ENCODE results near the gene GBA2.

GBA2 gene

DNA sequence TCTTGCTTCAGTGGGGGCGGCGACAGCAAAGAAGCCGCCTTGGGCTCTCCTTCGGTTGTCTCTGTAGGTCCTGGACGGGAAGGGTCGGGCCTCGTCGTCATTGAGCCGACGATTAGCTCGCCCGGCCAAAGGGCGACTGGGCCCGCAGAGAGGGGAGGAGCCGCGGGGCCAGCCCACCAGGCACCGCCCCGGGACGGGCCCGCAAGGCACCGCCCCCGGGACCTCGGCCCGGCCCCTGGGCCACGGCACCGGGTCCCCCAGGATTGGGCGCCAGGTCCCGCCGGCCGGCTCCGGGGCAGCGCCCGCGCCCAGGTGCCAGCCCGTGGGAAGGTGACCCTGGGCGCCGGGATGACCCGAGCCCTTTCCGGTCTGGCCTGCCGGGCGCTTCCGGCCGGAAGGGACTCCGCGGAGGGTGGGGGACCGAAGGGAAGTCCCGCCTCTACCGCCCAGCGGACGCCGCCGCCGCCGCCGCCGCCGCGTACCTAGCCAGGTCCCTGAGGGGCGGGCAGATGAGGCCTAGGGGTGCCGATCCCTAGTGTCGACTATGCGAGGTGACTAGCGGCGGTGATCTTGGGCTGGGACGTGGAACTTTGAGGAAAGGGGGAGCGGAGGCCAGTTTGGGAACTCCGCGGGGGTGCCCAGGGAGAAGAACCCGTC, at the start of gene GBA2, which contains the start of gene RGP1:
TSS of gene GBA2 (minus strand) at position 371 of the 657 bp plus-strand sequence. CDS start 524 bp downstream, outside the sequence.
TSS of gene RGP1 (plus strand) at position 430 of the 657 bp plus-strand sequence. CDS start 469 bp downstream, outside the sequence.
- Histone ChIP-seq H3K27ac (ENCODE audit: low read depth, low read length) (peak within 1 kb of the TSS; percentile 80), H3K9ac (ENCODE audit: low read length) (peak within 1 kb of the TSS; percentile 90), H3K27me3 (ENCODE audit: control insufficient read depth, insufficient read depth, low read length) (no peaks in the 10 kb centered on the region), H3K36me3 (ENCODE audit: control insufficient read depth, insufficient read depth, low read length) (peaks cover 37% of the 10 kb centered on the region), H3K4me1 (ENCODE audit: control insufficient read depth, insufficient read depth, low read length) (peaks cover 22% of the 10 kb centered on the region), H3K4me3 (ENCODE audit: low read length) (peak within 1 kb of the TSS; percentile 84)

DNA sequence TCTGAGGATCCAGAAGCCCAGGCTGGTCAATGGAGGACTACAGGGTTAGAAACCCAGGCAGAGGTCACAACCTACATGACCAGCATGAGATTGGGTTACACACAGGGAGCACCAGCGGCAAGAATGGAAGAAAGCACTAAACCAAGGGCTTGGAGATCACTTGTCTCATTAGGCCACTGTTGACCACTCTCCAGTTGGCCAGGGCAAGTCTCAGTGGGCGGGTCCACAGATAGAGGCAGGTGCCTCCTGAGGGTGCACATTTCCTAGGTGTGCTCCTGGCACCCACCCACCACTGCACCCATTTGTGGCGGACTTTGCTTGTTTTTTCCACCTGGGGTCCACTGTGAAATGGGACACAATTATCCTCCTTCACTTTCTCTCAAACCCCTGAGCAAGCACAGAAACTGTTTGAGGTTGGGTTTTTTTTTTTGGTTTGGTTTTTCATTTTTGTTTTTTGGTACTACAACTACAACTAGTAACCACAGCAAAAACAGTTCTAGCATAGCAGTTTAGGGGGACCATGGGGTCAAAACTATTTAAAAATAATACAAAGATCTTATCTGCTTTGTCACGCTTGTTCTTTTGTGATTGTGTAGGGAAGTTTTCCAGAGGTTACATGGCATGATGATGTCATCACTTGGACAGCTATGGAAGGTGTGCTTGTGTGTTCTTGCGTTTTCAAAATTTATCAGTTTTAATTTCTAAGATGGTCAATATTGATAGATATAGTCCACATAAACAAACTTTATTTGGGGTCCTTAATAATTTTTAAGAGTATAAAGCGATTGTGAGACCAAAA, 48.5 kb upstream of the GBA2 start:
- Histone ChIP-seq H3K36me3 (ENCODE audit: control insufficient read depth, insufficient read depth, low read length) (peaks cover 15% of the 10 kb centered on the region), H3K27ac (ENCODE audit: low read depth, low read length) (no peak overlapping the region), H3K4me1 (ENCODE audit: control insufficient read depth, insufficient read depth, low read length) (peaks cover 10% of the 10 kb centered on the region), H3K4me3 (ENCODE audit: low read length) (no peak overlapping the region), H3K27me3 (ENCODE audit: control insufficient read depth, insufficient read depth, low read length) (no peaks in the 10 kb centered on the region), H3K9ac (ENCODE audit: low read length) (no peak overlapping the region)

DNA sequence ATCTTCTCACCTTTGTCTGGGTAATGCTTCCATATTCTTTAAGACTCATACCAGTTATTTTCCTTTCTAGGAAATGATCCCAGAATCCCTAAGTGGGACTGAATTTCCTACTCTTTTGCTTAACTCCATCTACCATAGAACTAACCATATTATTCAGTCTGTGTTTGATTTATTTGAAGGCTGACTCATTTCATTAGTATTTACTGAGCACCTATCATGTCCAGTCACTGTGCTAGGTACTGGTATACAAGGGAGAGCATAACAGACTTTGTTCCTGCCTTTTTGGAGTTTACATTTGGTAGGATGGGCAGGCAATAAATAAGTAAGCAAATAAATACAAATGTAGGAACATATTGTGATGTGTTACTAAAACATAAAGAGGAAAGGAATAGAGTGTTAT, 46.7 kb upstream of the GBA2 start:
- H3K27ac ChIP-seq (ENCODE audit: low read depth, low read length) = no peak overlapping the region
- peaks cover 6% of the 10 kb centered on the region for H3K36me3 ChIP-seq (ENCODE audit: control insufficient read depth, insufficient read depth, low read length)
- H3K9ac ChIP-seq (ENCODE audit: low read length) = no peak overlapping the region
- H3K4me1 ChIP-seq (ENCODE audit: control insufficient read depth, insufficient read depth, low read length) = peaks cover 13% of the 10 kb centered on the region
- H3K27me3 ChIP-seq (ENCODE audit: control insufficient read depth, insufficient read depth, low read length) = no peaks in the 10 kb centered on the region
- no peak overlapping the region for H3K4me3 ChIP-seq (ENCODE audit: low read length)

GRCh38 chr9:35793461-35793860, 44.4 kb upstream of the GBA2 start:
- no peak overlapping the region for H3K4me3 ChIP-seq (ENCODE audit: low read length)
- no peak overlapping the region for H3K27ac ChIP-seq (ENCODE audit: low read depth, low read length)
- H3K4me1 ChIP-seq (ENCODE audit: control insufficient read depth, insufficient read depth, low read length) = peaks cover 15% of the 10 kb centered on the region
- H3K9ac ChIP-seq (ENCODE audit: low read length) = no peak overlapping the region
- peaks cover 3% of the 10 kb centered on the region for H3K36me3 ChIP-seq (ENCODE audit: control insufficient read depth, insufficient read depth, low read length)
- no peaks in the 10 kb centered on the region for H3K27me3 ChIP-seq (ENCODE audit: control insufficient read depth, insufficient read depth, low read length)

- peaks cover 3% of the 10 kb centered on the region for H3K36me3 ChIP-seq (ENCODE audit: control insufficient read depth, insufficient read depth, low read length)
- no peak overlapping the region for H3K9ac ChIP-seq (ENCODE audit: low read length)
- H3K27me3 ChIP-seq (ENCODE audit: control insufficient read depth, insufficient read depth, low read length) = no peaks in the 10 kb centered on the region
- H3K27ac ChIP-seq (ENCODE audit: low read depth, low read length) = no peak overlapping the region
- peaks cover 15% of the 10 kb centered on the region for H3K4me1 ChIP-seq (ENCODE audit: control insufficient read depth, insufficient read depth, low read length)
- H3K4me3 ChIP-seq (ENCODE audit: low read length) = peak overlapping the region; percentile 52
Observed at GRCh38 chr9:35792826-35793225, 43.8 kb upstream of the GBA2 start.

DNA sequence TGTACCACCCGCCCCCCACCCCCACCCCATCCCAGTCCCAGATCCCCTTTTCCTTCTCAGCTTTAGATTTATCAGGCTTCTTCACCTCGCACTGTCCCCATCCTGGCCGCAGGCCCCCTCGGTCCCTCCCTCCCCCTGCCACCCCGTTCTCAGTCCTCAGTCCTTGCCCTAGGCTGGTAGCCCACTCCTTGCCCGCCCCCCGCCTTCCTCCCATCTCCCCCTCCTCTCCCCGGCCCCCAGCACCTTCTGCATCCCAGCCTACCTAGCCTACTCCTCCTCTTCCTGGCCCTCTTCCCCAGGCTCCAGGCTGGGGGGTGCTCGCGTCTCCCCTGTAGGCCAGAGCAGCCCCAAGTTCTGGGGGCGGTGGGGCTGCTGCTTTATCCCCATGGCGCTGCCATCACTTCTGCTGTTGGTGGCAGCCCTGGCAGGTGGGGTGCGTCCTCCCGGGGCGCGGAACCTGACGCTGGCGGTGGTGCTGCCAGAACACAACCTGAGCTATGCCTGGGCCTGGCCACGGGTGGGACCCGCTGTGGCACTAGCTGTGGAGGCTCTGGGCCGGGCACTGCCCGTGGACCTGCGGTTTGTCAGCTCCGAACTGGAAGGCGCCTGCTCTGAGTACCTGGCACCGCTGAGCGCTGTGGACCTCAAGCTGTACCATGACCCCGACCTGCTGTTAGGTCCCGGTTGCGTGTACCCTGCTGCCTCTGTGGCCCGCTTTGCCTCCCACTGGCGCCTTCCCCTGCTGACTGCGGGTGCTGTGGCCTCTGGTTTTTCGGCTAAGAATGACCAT, 43.2 kb upstream of the GBA2 start:
- Histone ChIP-seq H3K27me3 (ENCODE audit: control insufficient read depth, insufficient read depth, low read length) (no peaks in the 10 kb centered on the region), H3K27ac (ENCODE audit: low read depth, low read length) (peak overlapping the region; percentile 25), H3K4me1 (ENCODE audit: control insufficient read depth, insufficient read depth, low read length) (peaks cover 15% of the 10 kb centered on the region), H3K4me3 (ENCODE audit: low read length) (peak overlapping the region; percentile 70), H3K9ac (ENCODE audit: low read length) (no peak overlapping the region), H3K36me3 (ENCODE audit: control insufficient read depth, insufficient read depth, low read length) (peaks cover 3% of the 10 kb centered on the region)

- peak within 1 kb of the TSS; percentile 70 for H3K4me3 ChIP-seq (ENCODE audit: low read length)
Observed at GRCh38 chr9:35791297-35791921, 42.4 kb upstream of the GBA2 start, which contains the start of gene NPR2. TSS of gene NPR2 (plus strand) at chr9:35791591. CDS start at chr9:35792409, 818 bp downstream.

GRCh38 chr9:35790385-35791296, 41.6 kb upstream of the GBA2 start:
- peak overlapping the region; percentile 82 for H3K27ac ChIP-seq (ENCODE audit: low read depth, low read length)
- peaks cover 3% of the 10 kb centered on the region for H3K36me3 ChIP-seq (ENCODE audit: control insufficient read depth, insufficient read depth, low read length)
- H3K27me3 ChIP-seq (ENCODE audit: control insufficient read depth, insufficient read depth, low read length) = no peaks in the 10 kb centered on the region
- peak overlapping the region; percentile 14 for H3K9ac ChIP-seq (ENCODE audit: low read length)
- no peak overlapping the region for H3K4me3 ChIP-seq (ENCODE audit: low read length)
- H3K4me1 ChIP-seq (ENCODE audit: control insufficient read depth, insufficient read depth, low read length) = peaks cover 15% of the 10 kb centered on the region

More at GRCh38 chr9:35791297-35791921, 42.4 kb upstream of the GBA2 start, which contains the start of gene NPR2:
- Histone ChIP-seq H3K9ac (ENCODE audit: low read length) (peak within 1 kb of the TSS; percentile 14), H3K27me3 (ENCODE audit: control insufficient read depth, insufficient read depth, low read length) (no peaks in the 10 kb centered on the region), H3K27ac (ENCODE audit: low read depth, low read length) (peak within 1 kb of the TSS; percentile 82), H3K4me1 (ENCODE audit: control insufficient read depth, insufficient read depth, low read length) (peaks cover 15% of the 10 kb centered on the region), H3K36me3 (ENCODE audit: control insufficient read depth, insufficient read depth, low read length) (peaks cover 3% of the 10 kb centered on the region)

GRCh38 chr9:35790025-35790384, 41.0 kb upstream of the GBA2 start:
- no peak overlapping the region for H3K27ac ChIP-seq (ENCODE audit: low read depth, low read length)
- H3K9ac ChIP-seq (ENCODE audit: low read length) = no peak overlapping the region
- H3K4me3 ChIP-seq (ENCODE audit: low read length) = no peak overlapping the region
- H3K27me3 ChIP-seq (ENCODE audit: control insufficient read depth, insufficient read depth, low read length) = no peaks in the 10 kb centered on the region
- H3K36me3 ChIP-seq (ENCODE audit: control insufficient read depth, insufficient read depth, low read length) = peaks cover 3% of the 10 kb centered on the region
- peaks cover 15% of the 10 kb centered on the region for H3K4me1 ChIP-seq (ENCODE audit: control insufficient read depth, insufficient read depth, low read length)

- H3K27me3 ChIP-seq (ENCODE audit: control insufficient read depth, insufficient read depth, low read length) = no peaks in the 10 kb centered on the region
- H3K4me3 ChIP-seq (ENCODE audit: low read length) = no peak overlapping the region
- no peak overlapping the region for H3K9ac ChIP-seq (ENCODE audit: low read length)
- H3K36me3 ChIP-seq (ENCODE audit: control insufficient read depth, insufficient read depth, low read length) = peaks cover 3% of the 10 kb centered on the region
- peaks cover 15% of the 10 kb centered on the region for H3K4me1 ChIP-seq (ENCODE audit: control insufficient read depth, insufficient read depth, low read length)
- no peak overlapping the region for H3K27ac ChIP-seq (ENCODE audit: low read depth, low read length)
Observed at GRCh38 chr9:35789541-35789940, 40.5 kb upstream of the GBA2 start.

DNA sequence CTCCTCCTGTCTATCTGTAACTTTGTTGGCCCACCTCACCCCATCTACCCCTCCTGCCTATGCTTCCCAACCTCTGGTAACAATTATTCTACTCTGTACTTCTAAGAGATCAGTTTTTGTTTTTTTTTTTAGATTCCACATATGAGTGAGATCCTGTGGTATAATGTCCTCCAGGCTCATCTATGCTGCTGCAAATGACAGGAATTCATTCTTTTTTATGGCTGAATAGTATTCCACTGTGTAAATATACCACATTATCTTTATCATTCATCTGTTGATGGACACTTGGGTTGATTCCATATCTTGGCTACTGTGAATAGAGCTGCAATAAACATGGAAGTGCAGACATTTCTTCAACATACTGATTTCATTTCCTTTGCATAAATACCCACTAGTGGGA, 34.4 kb upstream of the GBA2 start:
- H3K9ac ChIP-seq (ENCODE audit: low read length) = no peak overlapping the region
- no peaks in the 10 kb centered on the region for H3K4me1 ChIP-seq (ENCODE audit: control insufficient read depth, insufficient read depth, low read length)
- no peak overlapping the region for H3K27ac ChIP-seq (ENCODE audit: low read depth, low read length)
- no peaks in the 10 kb centered on the region for H3K36me3 ChIP-seq (ENCODE audit: control insufficient read depth, insufficient read depth, low read length)
- H3K27me3 ChIP-seq (ENCODE audit: control insufficient read depth, insufficient read depth, low read length) = no peaks in the 10 kb centered on the region
- no peak overlapping the region for H3K4me3 ChIP-seq (ENCODE audit: low read length)
